ENCODE data around the gene NRXN2. TPM values are rescaled to one million over a fixed set of nuclear protein-coding genes. Genes with fewer than 3 reads are reported as not detected.

NRXN2 gene
- total and polyA plus RNA-seq, 3 experiments from 2014 or later = 0.55 to 0.75 TPM; not detected in 1

DNA sequence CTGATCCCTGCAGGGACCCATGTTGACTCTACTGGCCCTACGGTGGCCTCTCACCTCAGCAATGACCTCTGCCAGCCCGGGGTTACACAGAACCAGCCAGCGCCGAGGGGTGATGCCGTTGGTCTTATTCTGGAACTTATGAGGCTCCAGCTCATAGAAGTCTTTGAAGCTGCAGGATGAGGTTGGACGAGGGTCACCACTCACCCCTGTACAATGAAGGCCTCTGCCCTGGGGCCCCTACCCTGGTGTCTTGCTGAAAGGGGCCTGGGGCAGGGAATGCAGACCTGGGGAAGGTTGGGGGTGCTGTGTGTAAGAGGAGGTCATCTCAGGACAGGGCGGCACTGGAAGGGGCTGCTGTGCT is 30.0 kb upstream of the NRXN2 start:
- Mint-ChIP-seq H3K27me3 (no peaks in the 10 kb centered on the region), H3K27ac (peak overlapping the region in 1 of 8 donors; percentile 36), H3K9me3 (no peaks in the 10 kb centered on the region), H3K36me3 (peaks cover 0 to 33% (median 5%) of the 10 kb centered on the region in 3 donors), H3K4me3 (no peak overlapping the region), H3K4me1 (peaks cover 15 to 26% (median 23%) of the 10 kb centered on the region in 3 donors)
- Histone ChIP-seq H3K27ac (ENCODE audit: low read depth, low read length) (no peak overlapping the region), H3K4me1 (ENCODE audit: insufficient read depth, low read length) (peaks cover 10% of the 10 kb centered on the region), H3K36me3 (ENCODE audit: insufficient read depth, low read length) (peaks cover 6% of the 10 kb centered on the region), H3K9me3 (ENCODE audit: low read length) (no peaks in the 10 kb centered on the region), H3K27me3 (ENCODE audit: insufficient read depth, low read length, poor library complexity, severe bottlenecking) (no peaks in the 10 kb centered on the region), H3K4me3 (ENCODE audit: low read length) (no peak overlapping the region)
- peak in 1 of 5 donors; percentile 47 for DNase-seq
- POLR2A ChIA-PET = interaction anchor here (1.8 to 3.0 kb wide), 2 partner anchors 9 to 11 kb away, joined by 4 to 9 read pairs; no protein-coding TSS in a partner anchor
- CTCF ChIA-PET = interaction anchor here (0.6 to 18.5 kb wide), 4 partner anchors 9 to 58 kb away, joined by 3 to 441 read pairs (median 4); partner anchors contain the start of genes MEN1, PYGM, RASGRP2 and SF1

DNA sequence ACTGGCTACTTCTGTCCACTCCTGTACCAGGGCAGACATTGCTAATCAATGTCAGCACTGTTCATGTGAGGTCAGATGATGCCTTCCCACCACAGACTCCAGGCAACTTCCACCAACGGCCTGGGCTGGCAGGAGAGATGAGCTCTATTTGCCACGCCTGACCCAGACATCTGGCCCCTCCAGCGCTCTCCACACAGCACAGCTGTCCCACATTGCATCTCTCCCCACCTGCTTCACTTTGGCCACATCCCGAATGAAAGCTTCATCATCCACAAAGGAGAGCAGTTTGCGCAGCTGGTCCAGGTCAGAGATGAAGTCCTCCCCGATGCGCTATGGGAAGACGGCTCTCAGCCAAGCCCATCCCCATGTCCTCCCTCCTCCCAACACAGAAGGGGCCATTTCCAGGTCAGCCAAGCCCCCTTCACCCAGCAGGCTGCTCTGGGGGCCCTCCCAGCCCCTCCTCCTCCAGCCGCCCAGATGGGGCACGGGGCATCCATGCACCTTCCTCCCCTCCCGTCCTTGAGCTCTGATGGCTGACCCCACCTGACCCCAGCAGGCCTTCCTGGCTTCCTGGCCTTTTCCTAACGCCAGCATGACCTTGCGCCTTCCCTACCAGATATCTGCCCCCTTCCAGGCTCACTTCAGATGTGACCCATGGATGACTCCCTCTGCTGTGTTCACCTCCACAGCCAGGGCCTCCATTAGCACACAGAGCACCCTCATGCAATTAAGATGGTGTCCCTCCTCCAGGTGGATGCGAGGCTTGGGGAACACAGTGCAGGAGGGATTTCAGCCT is 29.4 kb upstream of the NRXN2 start:
- Histone ChIP-seq H3K4me3 (ENCODE audit: low read length) (no peak overlapping the region), H3K4me1 (ENCODE audit: insufficient read depth, low read length) (peaks cover 10% of the 10 kb centered on the region), H3K27ac (ENCODE audit: low read depth, low read length) (no peak overlapping the region), H3K27me3 (ENCODE audit: insufficient read depth, low read length, poor library complexity, severe bottlenecking) (no peaks in the 10 kb centered on the region), H3K36me3 (ENCODE audit: insufficient read depth, low read length) (peaks cover 6% of the 10 kb centered on the region), H3K9me3 (ENCODE audit: low read length) (no peaks in the 10 kb centered on the region)
- POLR2A ChIA-PET = interaction anchor here (0.6 to 3.0 kb wide), 3 partner anchors 10 to 20 kb away, joined by 4 to 9 read pairs (median 5); no protein-coding TSS in a partner anchor
- Mint-ChIP-seq H3K36me3 (peaks cover 0 to 32% (median 4%) of the 10 kb centered on the region in 3 donors), H3K4me3 (no peak overlapping the region), H3K4me1 (peaks cover 14 to 26% (median 23%) of the 10 kb centered on the region in 3 donors), H3K27ac (peak overlapping the region in 1 of 8 donors; percentile 88), H3K27me3 (no peaks in the 10 kb centered on the region), H3K9me3 (no peaks in the 10 kb centered on the region)
- CTCF ChIA-PET = interaction anchor here (0.6 to 18.5 kb wide), 6 partner anchors 8 to 58 kb away, joined by 3 to 441 read pairs (median 3); partner anchors contain the start of genes MEN1, PYGM, RASGRP2 and SF1
- DNase-seq = peak in 1 of 5 donors; percentile 26

DNA sequence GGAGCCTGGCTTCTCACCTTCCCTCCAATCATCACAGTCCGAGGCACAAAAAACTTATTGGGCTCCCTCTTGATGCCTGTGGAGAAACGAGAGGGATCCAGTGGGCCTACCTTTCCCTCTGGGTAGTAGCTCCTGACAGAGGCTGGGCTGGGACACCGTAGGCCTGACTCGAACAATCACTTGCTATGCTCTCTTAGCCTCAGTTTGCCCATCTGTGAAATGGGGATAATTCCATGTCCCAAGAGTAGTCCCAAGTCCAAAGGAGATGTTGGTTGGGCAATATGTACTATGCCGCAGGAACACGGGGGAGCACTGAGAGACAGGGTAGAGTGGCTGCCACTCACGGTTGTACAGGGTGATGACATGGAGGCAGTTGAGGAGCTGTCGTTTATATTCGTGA is 28.6 kb upstream of the NRXN2 start:
- peaks cover 13% of the 10 kb centered on the region for H3K4me1 ChIP-seq (ENCODE audit: insufficient read depth, low read length)
- no peak overlapping the region for H3K4me3 ChIP-seq (ENCODE audit: low read length)
- no peak overlapping the region for H3K4me3 Mint-ChIP-seq
- H3K4me1 Mint-ChIP-seq = peaks cover 14 to 27% (median 26%) of the 10 kb centered on the region in 3 donors
- POLR2A ChIA-PET = interaction anchor here (0.6 to 3.0 kb wide), 3 partner anchors 10 to 21 kb away, joined by 4 to 9 read pairs (median 5); no protein-coding TSS in a partner anchor
- no peaks in the 10 kb centered on the region for H3K27me3 ChIP-seq (ENCODE audit: insufficient read depth, low read length, poor library complexity, severe bottlenecking)
- no peaks in the 10 kb centered on the region for H3K27me3 Mint-ChIP-seq
- no peaks in the 10 kb centered on the region for H3K9me3 Mint-ChIP-seq
- no peak for DNase-seq
- H3K36me3 ChIP-seq (ENCODE audit: insufficient read depth, low read length) = peaks cover 6% of the 10 kb centered on the region
- H3K27ac Mint-ChIP-seq = peak overlapping the region in 1 of 8 donors; percentile 21
- CTCF ChIA-PET = interaction anchor here (0.8 to 18.5 kb wide), 4 partner anchors 8 to 31 kb away, joined by 3 to 441 read pairs (median 3); partner anchors contain the start of genes PYGM and SF1
- H3K9me3 ChIP-seq (ENCODE audit: low read length) = no peaks in the 10 kb centered on the region
- H3K27ac ChIP-seq (ENCODE audit: low read depth, low read length) = no peak overlapping the region
- H3K36me3 Mint-ChIP-seq = peaks cover 0 to 30% (median 2%) of the 10 kb centered on the region in 3 donors

- H3K4me1 ChIP-seq (ENCODE audit: insufficient read depth, low read length) = peaks cover 17% of the 10 kb centered on the region
- Mint-ChIP-seq H3K27me3 (no peaks in the 10 kb centered on the region), H3K9me3 (no peaks in the 10 kb centered on the region), H3K27ac (peak overlapping the region in 3 of 8 donors; percentile 17 to 22 (median 21)), H3K4me1 (peaks cover 18 to 32% (median 31%) of the 10 kb centered on the region in 3 donors), H3K4me3 (no peak overlapping the region), H3K36me3 (peaks cover 0 to 30% (median 2%) of the 10 kb centered on the region in 3 donors)
- H3K27ac ChIP-seq (ENCODE audit: low read depth, low read length) = no peak overlapping the region
- H3K27me3 ChIP-seq (ENCODE audit: insufficient read depth, low read length, poor library complexity, severe bottlenecking) = no peaks in the 10 kb centered on the region
- POLR2A ChIA-PET = interaction anchor here (3.0 kb wide), 1 partner anchor 13 kb away, joined by 9 read pairs; no protein-coding TSS in a partner anchor
- peaks cover 6% of the 10 kb centered on the region for H3K36me3 ChIP-seq (ENCODE audit: insufficient read depth, low read length)
- H3K4me3 ChIP-seq (ENCODE audit: low read length) = no peak overlapping the region
- DNase-seq = peak in 1 of 5 donors; percentile 42
- CTCF ChIA-PET = interaction anchor here (0.8 to 18.5 kb wide), 4 partner anchors 8 to 31 kb away, joined by 3 to 441 read pairs (median 3); partner anchors contain the start of genes PYGM and SF1
- H3K9me3 ChIP-seq (ENCODE audit: low read length) = no peaks in the 10 kb centered on the region
Measured at GRCh38 chr11:64751136-64751535, 28.1 kb upstream of the NRXN2 start.

GRCh38 chr11:64750361-64751054 is 27.5 kb upstream of the NRXN2 start:
- Mint-ChIP-seq H3K27ac (peak overlapping the region in 4 of 8 donors; percentile 17 to 90 (median 48)), H3K9me3 (no peaks in the 10 kb centered on the region), H3K4me3 (no peak overlapping the region), H3K36me3 (peaks cover 0 to 32% (median 2%) of the 10 kb centered on the region in 3 donors), H3K27me3 (no peaks in the 10 kb centered on the region), H3K4me1 (peaks cover 19 to 38% (median 32%) of the 10 kb centered on the region in 3 donors)
- POLR2A ChIA-PET = no interaction called here
- Histone ChIP-seq H3K27ac (ENCODE audit: low read depth, low read length) (no peak overlapping the region), H3K9me3 (ENCODE audit: low read length) (no peaks in the 10 kb centered on the region), H3K27me3 (ENCODE audit: insufficient read depth, low read length, poor library complexity, severe bottlenecking) (no peaks in the 10 kb centered on the region), H3K36me3 (ENCODE audit: insufficient read depth, low read length) (peaks cover 6% of the 10 kb centered on the region), H3K4me3 (ENCODE audit: low read length) (no peak overlapping the region), H3K4me1 (ENCODE audit: insufficient read depth, low read length) (peaks cover 23% of the 10 kb centered on the region)
- DNase-seq = peak in 1 of 5 donors; percentile 29
- CTCF ChIA-PET = interaction anchor here (18.5 kb wide), 1 partner anchor 16 kb away, joined by 441 read pairs; the partner anchor contains the start of genes PYGM and SF1

- Mint-ChIP-seq H3K9me3 (no peaks in the 10 kb centered on the region), H3K4me3 (peak overlapping the region in 5 of 7 donors; percentile 13 to 35 (median 32)), H3K4me1 (peaks cover 26 to 47% (median 35%) of the 10 kb centered on the region in 3 donors), H3K36me3 (peaks cover 0 to 39% (median 2%) of the 10 kb centered on the region in 3 donors), H3K27ac (peak overlapping the region in 5 of 8 donors; percentile 55 to 95 (median 78)), H3K27me3 (peaks cover 0 to 7% of the 10 kb centered on the region in 2 donors)
- CTCF ChIA-PET = interaction anchor here (1.0 to 18.5 kb wide), 4 partner anchors 19 to 146 kb away, joined by 3 to 441 read pairs (median 5); partner anchors contain the start of genes MEN1, PYGM and SF1
- H3K27ac ChIP-seq (ENCODE audit: low read depth, low read length) = no peak overlapping the region
- POLR2A ChIA-PET = interaction anchor here (6.6 to 8.0 kb wide), 2 partner anchors 17 to 29 kb away, joined by 158 to 220 read pairs; partner anchors contain the start of genes PYGM and SF1
- no peak overlapping the region for H3K4me3 ChIP-seq (ENCODE audit: low read length)
- no peaks in the 10 kb centered on the region for H3K27me3 ChIP-seq (ENCODE audit: insufficient read depth, low read length, poor library complexity, severe bottlenecking)
- no peak for DNase-seq
- H3K9me3 ChIP-seq (ENCODE audit: low read length) = no peaks in the 10 kb centered on the region
- peaks cover 23% of the 10 kb centered on the region for H3K4me1 ChIP-seq (ENCODE audit: insufficient read depth, low read length)
- H3K36me3 ChIP-seq (ENCODE audit: insufficient read depth, low read length) = peaks cover 6% of the 10 kb centered on the region
Measured at GRCh38 chr11:64747961-64748665, 25.1 kb upstream of the NRXN2 start.

GRCh38 chr11:64746486-64746885 is 23.5 kb upstream of the NRXN2 start:
- H3K36me3 Mint-ChIP-seq = peaks cover 0 to 29% (median 2%) of the 10 kb centered on the region in 3 donors
- peak overlapping the region; percentile 95 for H3K27ac ChIP-seq (ENCODE audit: low read depth, low read length)

More at GRCh38 chr11:64746486-64746885, 23.5 kb upstream of the NRXN2 start:
- ChIA-PET POLR2A (interaction anchor here (6.6 to 8.0 kb wide), 2 partner anchors 19 to 31 kb away, joined by 158 to 220 read pairs; partner anchors contain the start of genes PYGM and SF1), CTCF (interaction anchor here (1.0 to 18.5 kb wide), 3 partner anchors 21 to 148 kb away, joined by 3 to 441 read pairs (median 6); partner anchors contain the start of genes PYGM and SF1)
- H3K9me3 Mint-ChIP-seq = no peaks in the 10 kb centered on the region
- H3K4me1 Mint-ChIP-seq = peaks cover 30 to 53% (median 31%) of the 10 kb centered on the region in 3 donors
- peaks cover 0 to 7% of the 10 kb centered on the region in 2 donors for H3K27me3 Mint-ChIP-seq
- Histone ChIP-seq H3K4me3 (ENCODE audit: low read length) (no peak overlapping the region), H3K9me3 (ENCODE audit: low read length) (no peaks in the 10 kb centered on the region), H3K4me1 (ENCODE audit: insufficient read depth, low read length) (peaks cover 31% of the 10 kb centered on the region), H3K27me3 (ENCODE audit: insufficient read depth, low read length, poor library complexity, severe bottlenecking) (no peaks in the 10 kb centered on the region), H3K36me3 (ENCODE audit: insufficient read depth, low read length) (peaks cover 2% of the 10 kb centered on the region)
- H3K27ac Mint-ChIP-seq = peak overlapping the region; percentile 64 to 100 (median 82)
- peak overlapping the region; percentile 54 to 98 (median 65) for H3K4me3 Mint-ChIP-seq
- DNase-seq = no peak
